Stimulated activated naive CD4-positive, alpha-beta T cell (primary cell): ENCODE measurements around the gene RAB5IF.
"Not testable (repeated sequence)": the region's sequence is repeated elsewhere in the genome, so short reads cannot be mapped to it uniquely, and the experiment has no call there.

Experiments used
- DNase-seq, 6 experiments: peaks; one replicate each; lab custom pipeline; 2025; lab: John Stamatoyannopoulos, UW

RAB5IF gene

DNA sequence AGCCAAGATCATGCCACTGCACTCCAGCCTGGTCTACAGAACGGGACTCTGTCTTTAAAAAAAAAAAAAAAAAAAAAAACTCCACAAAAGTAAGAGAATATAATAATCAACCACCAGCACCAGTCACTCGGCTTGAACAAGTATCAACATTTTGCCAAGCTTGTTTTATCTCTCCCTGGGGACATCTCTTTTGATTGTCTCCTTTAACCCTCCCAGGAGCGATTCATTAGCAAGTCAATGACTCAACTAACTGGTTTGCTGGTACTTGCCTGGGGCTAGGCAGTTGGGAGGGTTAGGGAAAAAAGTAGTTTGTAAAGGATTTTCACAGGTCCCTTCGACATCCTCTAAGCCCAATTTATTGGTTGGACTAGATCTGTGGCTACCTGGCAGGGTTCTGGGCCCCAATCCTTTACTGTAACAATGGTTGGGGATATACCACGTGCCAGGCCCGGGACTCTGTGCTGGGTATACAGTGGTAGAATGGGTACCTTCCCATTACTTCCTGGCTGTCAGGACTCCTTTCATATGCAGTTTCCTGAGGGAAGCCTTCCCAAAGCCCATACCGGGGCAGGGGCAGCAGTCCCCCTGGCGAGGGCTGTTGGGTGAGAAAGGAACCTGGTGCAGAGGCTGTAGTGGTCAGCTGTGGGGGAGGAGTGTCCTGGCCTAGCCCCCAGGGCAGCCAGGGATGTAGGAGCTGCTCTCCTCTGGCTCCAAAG, 20.0 kb upstream of the RAB5IF start:
- no peak for DNase-seq

GRCh38 chr20:36587388-36588070, 18.1 kb upstream of the RAB5IF start:
- DNase-seq, result no peak

DNA sequence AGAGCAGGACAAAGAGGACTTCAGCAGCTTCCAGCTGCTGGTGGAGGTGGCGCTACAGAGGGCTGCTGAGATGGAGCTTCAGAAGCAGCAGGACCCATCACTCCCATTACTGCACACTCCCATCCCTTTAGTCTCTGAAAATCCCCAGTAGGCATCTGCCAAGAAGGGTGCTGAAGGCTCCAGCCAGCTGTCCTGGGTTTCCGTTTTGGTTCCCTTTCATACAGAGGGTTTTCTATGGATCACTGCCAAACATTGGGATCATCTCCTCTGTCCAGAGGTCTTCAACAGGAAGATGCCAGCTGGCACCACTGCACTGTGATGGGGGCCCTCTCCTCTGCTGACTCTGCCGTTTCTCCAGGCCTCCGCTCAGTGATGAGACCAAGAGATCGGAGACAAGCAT, 14.3 kb upstream of the RAB5IF start:
- no peak for DNase-seq

- DNase-seq, result peak in 4 of 6 experiments; percentile 16 to 41 (median 29)
Observed at GRCh38 chr20:36591854-36592641, 13.5 kb upstream of the RAB5IF start.

DNA sequence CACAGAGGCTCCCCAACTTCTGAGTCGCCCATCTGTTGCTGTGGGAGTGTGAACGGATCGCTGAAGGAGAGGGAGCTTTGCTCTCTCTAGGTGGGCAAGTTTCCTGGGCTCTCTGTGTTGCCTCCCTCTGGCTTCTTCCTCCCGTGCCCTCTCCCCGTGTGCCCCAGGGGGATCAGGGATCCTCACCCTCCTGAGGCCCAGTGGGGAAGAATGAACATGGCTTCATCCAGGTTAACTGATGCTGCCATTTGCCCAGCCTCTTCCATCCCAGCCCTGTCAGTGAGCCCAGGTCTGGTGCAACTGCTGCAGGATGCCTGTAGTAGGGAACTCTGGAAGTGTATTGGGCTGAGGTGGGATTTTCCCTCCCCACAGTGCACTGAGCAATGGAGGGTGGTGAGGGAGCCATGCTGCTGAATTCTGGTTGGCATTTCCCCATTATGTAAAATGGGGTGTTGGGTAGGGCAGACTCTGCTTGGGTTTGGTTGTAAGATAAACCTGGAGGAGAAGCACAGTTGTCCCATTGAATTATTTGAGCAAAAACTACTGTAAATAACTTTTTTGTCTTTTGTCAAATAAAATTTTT, 12.1 kb upstream of the RAB5IF start:
- DNase-seq, result no peak

GRCh38 chr20:36599912-36600345, 5.7 kb upstream of the RAB5IF start:
- no peak for DNase-seq

DNA sequence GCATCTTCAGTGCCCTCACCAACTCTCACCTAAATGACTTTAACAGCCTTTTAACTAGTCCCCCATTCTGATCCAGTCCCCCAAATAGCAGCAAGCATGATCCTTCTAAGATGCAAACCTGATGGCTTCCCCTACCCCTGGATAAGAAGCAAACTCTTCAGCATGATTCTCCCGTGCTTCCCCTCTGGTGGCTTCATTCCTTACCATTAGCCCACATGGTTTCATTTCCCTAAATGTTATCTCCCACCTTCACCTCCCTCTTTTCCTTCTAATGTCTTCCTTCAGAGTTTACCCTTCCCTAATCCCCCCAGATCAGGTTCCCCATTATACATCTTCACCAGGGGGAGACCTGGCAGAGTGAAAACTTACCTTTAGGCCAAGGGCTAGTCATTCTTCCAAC, 4.0 kb upstream of the RAB5IF start:
- DNase-seq, result no peak

DNA sequence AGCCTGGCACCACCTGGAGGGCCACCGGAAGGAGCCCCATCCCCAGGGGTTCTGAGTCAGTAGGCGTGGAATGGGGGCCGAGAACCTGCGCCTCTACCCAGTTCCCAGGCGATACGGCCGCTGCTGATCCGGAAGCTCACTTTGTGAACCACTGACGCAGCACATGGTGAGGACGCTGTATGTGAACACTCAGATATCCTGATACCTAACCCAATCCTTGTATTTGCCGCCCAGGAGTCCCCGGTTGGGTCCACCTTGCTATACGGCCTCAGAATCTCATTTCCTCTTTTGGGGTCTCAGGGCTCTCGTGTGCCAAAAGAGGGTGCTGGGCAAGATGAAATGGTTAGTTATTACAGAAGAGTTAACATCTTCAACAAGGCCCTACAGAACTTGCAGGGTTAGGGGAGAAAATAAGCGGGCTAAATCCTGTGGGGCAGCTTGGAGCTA, 604 bp upstream of the RAB5IF start:
- peak in 3 of 6 experiments; percentile 22 to 54 (median 39) for DNase-seq

- peak in 2 of 6 experiments; percentile 46 for DNase-seq
Observed at GRCh38 chr20:36606158-36607066, 833 bp downstream of the RAB5IF start.

- no peak for DNase-seq
Observed at GRCh38 chr20:36607586-36608387, 2.2 kb downstream of the RAB5IF start.

GRCh38 chr20:36608388-36608728, 2.8 kb downstream of the RAB5IF start:
- not testable (repeated sequence) for DNase-seq

DNA sequence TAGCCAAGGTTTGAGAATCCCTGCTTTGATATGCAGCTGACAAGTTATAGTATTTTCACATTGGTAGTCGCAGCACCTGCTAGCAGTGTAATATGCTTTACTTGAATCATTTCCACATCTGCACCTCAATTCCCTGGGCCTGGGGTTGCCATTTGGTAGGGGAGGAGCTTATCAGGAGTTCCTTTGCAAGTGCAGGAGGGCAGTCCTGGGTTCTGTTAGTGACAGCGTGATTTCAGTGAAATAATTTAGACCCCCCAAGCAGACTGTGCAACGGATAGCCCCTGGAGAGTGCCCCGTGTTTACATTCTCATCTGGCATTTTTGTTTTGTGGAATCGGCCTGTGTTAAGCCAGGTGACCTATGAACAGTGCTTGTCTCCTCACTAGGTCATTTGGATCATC, 6.0 kb downstream of the RAB5IF start:
- DNase-seq, result no peak

GRCh38 chr20:36613974-36614373, 8.4 kb downstream of the RAB5IF start:
- DNase-seq, result no peak

GRCh38 chr20:36614781-36615557, 9.4 kb downstream of the RAB5IF start:
- DNase-seq, result no peak

- no peak for DNase-seq
Observed at GRCh38 chr20:36620917-36621316, 15.3 kb downstream of the RAB5IF start.

- DNase-seq, result no peak
Observed at GRCh38 chr20:36623444-36623843, 17.9 kb downstream of the RAB5IF start.

DNA sequence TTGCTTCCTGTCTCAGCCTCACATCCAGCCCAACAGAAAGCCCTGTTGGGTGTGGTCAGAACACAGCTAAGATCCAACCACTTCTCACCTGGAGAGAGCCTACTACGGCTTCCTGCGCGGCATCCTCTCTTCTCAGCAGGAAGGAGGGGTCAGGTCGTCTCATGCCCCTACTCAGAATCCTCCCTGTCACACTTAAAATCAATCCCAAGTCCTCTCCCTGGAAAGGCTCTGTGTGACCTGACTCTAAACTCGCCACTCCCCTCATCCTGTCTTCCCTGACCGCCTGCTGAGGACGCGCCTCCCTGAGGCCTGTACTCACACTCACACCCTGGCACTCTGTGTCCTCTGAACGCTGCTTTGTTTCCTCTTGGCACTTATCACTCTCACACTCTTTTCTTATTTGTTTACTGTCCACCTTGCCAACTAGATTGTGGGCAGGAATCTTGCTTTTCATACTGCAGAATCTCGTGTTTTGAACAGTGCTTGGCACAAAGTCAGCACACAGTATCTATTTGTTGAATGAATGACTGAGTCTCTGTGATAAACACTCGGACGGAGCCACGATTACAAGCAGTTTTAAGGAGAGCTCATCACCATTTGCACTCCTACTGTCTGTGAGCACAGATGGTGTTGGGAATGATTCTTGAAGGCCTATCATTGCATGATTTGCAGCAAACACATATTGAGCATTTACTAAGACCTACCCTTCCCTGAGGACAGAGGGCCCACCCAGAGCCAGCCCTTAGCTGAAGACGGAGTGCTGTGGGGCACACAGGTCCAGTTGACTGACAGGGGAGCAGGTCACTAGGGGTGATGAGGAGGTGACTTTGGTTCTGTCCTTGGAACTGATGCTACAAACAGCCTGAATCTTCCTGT, 18.7 kb downstream of the RAB5IF start:
- DNase-seq, result no peak

DNA sequence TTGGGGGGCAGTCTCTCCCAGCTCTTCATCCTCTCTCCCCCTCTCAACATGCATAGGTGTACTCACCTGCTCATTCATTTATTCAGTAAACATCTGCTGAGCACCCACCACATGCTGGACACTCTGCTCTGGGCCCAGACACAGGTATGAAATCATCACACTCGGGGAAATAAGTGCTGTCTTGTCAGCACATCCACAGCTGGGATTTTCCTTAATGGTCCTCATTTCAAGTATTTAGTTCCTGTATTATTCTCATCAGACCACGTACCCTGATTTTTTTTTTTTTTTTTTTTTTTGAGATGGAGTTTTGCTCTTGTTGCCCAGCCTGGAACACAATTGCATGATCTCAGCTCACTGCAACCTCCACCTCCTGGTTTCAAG, 19.4 kb downstream of the RAB5IF start:
- DNase-seq, result no peak

- no peak for DNase-seq
Observed at GRCh38 chr20:36628076-36628475, 22.5 kb downstream of the RAB5IF start.
